NCI-H1092 treated with DMSO at 0.1 percent for 48 hours (cell line): ENCODE measurements around the gene GPC2.
"Not testable (repeated sequence)": the region's sequence is repeated elsewhere in the genome, so short reads cannot be mapped to it uniquely, and the experiment has no call there.

Experiments used
- DNase-seq: peaks from one replicate; lab custom pipeline; 2025; lab: John Stamatoyannopoulos, UW

The GPC2 gene, protein sequence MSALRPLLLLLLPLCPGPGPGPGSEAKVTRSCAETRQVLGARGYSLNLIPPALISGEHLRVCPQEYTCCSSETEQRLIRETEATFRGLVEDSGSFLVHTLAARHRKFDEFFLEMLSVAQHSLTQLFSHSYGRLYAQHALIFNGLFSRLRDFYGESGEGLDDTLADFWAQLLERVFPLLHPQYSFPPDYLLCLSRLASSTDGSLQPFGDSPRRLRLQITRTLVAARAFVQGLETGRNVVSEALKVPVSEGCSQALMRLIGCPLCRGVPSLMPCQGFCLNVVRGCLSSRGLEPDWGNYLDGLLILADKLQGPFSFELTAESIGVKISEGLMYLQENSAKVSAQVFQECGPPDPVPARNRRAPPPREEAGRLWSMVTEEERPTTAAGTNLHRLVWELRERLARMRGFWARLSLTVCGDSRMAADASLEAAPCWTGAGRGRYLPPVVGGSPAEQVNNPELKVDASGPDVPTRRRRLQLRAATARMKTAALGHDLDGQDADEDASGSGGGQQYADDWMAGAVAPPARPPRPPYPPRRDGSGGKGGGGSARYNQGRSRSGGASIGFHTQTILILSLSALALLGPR

DNA sequence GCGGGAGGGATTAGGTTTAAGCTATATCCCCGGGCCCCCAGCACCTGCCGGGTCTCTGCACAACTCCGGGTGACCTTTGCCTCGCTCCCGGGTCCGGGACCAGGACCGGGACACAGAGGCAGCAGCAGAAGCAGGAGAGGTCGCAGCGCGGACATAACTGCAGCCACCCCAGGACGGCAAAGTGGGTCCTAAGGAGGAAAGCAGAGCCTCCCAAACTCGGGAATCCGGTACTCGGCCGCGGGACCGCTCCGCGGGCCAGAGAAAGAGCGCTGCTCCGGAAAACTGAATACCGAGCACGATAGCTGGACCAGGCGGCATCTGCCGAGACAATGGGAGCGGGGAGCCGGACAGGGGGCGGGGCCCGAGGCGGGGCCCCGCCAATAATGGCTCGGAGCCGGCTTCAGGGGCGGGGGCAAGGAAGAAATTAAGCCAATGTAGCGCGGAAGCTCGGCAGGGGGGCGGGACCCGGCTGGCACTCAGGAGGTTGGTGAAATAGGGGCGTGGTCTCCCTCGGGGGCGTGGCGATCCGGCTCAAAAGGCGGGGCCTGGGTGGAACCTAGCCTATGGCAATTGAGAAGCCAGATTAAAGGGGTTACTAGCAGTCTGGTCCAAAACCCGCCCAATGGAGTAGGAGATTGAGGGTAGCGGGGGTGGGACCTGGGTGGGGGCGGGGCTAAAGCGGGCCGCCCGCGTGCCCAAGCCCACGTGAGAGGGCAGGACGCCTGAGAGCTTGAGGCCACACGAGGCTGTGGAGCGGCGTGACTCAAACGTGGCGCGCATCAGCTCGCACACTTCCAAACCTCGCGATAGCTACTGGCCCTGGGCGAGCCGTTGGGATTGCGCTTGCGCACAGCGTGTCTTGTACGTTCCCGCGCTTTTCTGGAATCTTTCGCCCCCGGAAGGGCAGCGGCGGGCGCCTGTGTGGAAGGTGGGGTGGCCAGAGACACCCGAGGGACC is at the start of gene GPC2, which contains the start of gene STAG3:
Gene GPC2 (minus strand): TSS at position 337 of the 957 bp plus-strand sequence. CDS start 182 bp downstream, at position 155.
Gene STAG3 (plus strand): TSS at position 874 of the 957 bp plus-strand sequence. CDS start 2,639 bp downstream, outside the sequence.
- DNase-seq = peak; percentile 98

DNA sequence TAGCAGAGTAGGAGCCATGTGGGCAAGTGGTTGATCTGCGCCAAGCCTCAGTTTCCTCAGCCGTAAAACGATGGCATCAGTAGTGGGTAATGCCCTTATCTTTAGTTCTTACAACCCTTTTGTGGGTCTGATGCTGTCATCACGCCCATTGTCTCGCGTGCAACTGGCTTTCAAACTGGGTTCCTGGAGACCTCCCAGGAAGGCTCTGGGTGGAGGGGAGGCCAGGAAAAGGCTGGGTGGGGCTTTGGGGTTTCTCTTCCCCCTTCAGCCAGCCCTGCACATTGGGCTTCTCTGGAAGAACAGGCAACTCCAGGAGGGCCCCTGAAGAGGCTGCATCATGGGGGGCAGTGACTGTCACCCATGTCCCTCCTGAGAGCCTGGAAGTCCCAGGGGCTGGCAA is 47.7 kb upstream of the GPC2 start:
- DNase-seq = not testable (repeated sequence)

DNA sequence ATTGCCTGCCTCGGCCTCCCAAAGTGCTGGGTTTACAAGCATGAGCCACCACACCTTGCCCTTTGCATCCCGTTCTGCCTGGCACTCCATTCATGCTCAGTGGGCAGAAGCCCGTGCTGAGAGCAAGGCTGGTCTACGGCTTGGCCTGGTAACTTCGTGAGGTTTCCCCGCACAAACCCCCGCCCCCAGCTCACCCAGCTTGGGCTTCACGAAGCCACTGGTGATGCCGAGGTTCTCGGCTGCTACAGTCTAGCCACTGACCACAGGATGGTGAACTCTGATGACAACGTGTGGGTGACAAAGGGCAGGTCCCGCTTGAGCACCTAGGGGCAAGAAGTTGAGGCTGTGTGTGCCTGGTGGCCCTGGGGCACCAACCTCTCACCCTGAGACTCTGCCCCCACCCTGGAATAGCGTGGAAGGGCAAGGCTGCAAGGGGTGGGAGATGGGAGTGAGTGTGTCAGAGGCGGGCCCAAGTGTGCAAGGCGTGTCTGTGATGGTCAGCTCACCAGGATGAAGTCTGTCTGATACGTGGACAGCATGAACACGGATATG is 46.3 kb upstream of the GPC2 start:
- DNase-seq = not testable (repeated sequence)

DNA sequence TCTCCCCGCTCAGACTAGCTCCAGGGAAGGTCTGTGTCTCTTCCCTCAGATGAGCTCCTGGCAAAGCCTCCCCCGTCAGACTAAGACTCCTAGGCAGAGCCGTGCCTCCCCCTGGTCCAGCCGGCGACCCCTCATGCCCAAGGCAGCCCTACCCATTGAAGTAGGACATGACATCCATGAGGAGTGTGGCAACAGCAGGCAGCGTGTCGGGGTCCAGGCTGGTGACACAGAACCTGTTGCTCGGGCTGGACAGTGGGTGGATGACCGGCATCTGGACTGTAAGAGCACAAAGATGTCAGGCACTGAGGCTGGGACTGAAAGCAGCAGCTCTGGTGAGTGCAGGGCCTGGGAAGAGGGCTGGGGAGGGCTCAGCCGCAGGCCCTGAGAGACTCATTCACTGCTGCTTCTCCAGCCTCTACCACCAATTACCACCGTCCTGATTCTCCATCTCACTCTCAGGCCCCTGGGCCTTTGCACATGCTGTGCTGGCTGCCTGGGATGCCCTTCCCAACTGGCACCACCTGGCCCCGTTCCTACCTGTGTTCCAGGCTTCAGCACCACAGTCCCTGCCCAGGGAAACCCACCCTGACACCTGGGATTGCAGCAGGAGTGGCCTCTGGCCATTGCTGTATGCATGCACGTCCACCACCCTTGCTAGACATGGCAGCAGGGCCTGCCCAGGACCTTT is 45.4 kb upstream of the GPC2 start:
- DNase-seq = no peak

DNA sequence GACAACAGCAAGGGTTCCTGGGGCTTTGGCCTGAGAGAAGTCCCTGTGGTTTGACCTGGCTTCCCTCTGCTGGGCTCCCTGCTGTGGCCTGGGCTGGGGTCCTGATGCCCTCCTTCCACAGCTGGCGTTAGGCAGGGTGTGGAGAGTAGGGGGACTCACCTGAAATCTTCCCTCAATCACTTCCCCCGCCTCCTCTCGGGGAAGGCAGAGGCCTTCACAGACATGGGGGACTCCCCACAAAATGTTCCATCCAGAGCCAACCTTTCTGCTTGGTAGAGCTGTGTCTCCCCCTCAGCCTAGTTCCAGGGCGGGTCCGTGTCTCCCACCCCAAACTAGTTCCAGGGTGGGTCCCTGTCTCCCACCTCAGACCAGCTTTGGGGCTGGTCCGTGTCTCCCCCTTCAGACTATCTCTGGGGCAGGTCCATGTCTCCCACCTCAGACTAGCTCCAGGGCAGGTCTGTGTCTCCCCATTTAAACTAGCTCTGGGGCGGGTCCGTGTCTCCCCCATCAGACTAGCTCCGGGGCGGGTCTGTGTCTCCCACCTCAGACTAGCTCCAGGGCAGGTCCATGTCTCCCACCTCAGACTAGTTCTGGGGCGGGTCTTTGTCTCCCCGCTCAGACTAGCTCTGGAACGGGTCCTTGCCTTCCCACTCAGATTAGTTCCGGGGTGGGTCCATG is 44.7 kb upstream of the GPC2 start:
- DNase-seq = no peak

DNA sequence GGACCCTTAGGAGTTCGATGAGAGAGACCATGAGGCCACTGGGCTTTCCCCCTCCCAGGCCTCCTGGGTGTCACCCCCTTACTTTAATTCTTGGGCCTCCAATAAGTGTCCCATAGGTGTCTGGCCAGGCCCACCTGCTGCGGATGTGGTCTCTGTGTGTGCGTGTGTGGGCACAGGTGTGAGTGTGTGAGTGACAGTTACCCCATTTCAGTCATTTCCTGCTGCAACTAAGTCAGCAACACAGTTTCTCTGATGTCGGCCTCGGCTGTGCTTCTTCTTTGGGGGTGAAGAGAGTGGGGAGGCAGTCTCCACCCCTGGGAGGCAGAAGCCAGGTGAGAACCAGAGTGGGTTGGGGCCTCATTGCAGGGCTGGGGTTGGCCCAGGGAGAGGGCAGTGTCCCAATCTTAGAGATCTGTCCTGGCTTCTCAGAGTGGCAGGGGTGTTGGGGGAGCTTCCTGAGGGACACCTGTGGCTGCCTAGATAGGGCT is 44.1 kb upstream of the GPC2 start:
- DNase-seq = no peak

DNA sequence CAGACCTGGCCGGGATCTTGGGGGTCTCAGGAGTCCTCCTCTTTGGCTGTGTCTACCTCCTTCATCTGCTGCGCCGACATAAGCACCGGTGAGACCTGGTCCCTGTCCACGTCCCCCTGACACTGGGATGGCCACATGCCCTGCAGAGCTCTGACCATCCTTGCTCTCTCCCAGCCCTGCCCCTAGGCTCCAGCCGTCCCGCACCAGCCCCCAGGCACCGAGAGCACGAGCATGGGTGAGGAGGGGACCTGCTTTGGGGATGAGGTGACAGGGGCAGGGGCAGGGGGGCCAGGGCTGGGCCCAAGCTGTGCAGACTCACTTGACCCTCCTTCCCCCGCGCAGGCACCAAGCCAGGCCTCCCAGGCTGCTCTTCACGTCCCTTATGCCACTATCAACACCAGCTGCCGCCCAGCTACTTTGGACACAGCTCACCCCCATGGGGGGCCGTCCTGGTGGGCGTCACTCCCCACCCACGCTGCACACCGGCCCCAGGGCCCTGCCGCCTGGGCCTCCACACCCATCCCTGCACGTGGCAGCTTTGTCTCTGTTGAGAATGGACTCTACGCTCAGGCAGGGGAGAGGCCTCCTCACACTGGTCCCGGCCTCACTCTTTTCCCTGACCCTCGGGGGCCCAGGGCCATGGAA is 43.5 kb upstream of the GPC2 start:
- no peak for DNase-seq

DNA sequence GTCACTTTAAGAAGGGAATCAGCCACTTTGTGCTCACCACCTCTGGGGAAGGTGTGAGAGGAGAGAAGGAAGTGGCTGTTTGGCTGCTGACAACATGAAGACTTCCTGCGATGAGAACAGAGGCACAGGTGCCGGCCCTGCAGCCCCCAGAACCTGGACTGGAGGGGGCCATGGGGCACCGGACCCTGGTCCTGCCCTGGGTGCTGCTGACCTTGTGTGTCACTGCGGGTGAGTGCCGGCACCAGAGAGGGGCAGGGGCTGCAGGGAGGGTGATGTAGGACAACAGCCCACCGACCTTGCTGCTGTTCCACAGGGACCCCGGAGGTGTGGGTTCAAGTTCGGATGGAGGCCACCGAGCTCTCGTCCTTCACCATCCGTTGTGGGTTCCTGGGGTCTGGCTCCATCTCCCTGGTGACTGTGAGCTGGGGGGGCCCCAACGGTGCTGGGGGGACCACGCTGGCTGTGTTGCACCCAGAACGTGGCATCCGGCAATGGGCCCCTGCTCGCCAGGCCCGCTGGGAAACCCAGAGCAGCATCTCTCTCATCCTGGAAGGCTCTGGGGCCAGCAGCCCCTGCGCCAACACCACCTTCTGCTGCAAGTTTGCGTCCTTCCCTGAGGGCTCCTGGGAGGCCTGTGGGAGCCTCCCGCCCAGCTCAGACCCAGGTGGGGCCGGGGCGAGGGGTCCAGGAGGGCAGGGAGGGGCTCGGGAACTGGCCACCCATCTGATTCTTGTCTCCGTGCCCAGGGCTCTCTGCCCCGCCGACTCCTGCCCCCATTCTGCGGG is 42.8 kb upstream of the GPC2 start, which contains the start of gene PVRIG:
Gene PVRIG (plus strand): TSS at position 149 of the 785 bp plus-strand sequence. CDS start 22 bp downstream, at position 171.
- not testable (repeated sequence) for DNase-seq

DNA sequence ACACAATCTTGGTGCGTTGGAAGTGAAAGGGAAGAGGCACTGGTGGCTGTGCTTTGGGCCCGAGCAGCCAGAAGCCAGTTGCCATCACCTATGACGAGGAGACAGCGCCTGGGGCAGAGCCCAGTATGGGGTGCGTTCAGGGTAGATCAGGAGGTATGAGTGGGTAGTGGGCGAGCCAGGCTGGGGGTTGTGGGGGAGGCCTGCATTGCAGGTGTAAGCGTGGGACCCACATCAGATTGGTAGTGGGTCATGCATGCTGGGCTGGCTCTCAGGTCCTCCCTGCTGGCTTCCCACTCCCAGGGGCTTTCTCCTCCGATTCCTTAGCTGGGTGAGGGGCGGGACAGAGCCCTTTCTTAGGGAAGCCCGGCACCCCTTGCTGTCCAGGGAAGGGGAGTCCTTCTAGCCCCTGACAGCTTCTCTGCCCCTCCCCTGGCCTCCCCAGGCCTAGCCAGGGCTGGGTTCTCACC is 42.1 kb upstream of the GPC2 start:
- DNase-seq = no peak

DNA sequence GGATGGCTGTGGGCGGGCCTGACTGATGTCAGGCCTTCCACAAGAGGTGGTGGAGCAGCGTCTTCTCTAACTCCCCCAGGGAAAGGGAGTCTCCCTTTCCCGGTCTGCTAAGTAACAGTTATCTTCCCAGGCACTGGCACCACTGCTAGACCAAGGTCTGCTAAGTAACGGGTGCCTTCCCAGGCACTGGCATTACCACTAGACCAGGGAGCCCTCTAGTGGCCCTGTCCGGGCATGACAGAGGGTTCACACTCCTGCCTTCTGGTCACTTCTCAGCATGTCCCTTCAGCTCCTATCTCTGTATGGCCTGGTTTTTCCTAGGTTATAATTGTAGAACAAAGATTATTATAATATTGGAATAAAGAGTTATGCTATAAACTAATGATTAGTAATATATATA is 40.8 kb upstream of the GPC2 start:
- peak; percentile 67 for DNase-seq

DNA sequence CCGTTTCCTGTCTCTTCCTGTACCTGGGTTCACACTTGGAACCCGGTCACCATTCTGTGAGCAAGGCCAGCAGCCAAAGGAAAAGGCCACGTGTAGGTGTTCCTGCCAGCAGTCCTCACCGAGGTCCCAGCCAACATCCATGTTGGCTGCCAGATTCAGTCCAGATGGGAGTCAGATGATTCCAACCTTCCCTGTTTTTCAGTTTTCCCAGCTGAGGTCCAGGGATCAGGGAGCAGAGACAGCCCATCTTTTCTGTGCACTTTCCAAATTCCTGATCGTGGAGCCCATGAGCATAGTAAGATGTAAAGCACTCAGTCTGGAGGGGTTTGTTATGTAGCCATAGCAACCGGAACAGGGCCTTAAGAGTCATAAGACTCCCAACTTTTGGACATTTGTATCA is 38.7 kb upstream of the GPC2 start:
- no peak for DNase-seq

DNA sequence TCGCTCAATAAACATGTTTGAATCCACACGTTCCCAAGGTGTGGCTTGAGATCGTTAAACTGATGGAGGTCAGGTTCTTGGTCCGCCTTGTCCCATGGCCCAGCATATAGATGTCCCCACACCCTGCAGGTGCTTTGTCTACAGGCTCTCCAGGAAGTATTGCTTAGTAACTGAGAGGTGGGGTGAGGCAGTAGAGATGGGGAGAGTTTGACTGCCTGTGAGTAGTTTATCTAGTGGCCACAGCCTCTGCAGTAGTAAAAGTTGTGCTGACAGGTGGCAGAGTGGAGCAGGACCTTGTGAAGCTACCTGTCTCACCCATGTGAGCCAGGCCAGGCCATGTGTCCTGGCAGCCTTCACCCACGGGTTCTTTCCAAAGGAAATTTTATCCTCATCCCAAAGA is 37.2 kb upstream of the GPC2 start:
- DNase-seq = not testable (repeated sequence)

DNA sequence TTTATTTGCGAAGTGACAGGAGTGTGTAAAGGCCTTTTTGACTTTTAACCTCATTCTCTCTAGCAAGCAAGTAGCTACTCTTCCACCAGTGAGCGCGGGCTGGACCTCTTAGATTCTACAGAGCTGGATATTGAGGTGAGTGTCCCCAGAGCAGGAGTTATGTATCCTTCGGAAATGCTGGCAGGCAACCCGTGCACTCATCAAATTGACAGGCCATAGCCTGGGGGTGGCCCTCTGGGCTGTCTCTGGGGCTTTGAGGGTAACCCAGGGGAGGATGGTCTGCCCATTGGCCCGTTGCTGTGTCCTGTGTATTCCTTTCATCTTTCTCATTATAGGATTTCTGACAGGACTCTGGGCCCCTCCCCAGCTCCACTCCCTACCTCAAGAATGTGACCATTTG is 36.5 kb upstream of the GPC2 start:
- DNase-seq = no peak

DNA sequence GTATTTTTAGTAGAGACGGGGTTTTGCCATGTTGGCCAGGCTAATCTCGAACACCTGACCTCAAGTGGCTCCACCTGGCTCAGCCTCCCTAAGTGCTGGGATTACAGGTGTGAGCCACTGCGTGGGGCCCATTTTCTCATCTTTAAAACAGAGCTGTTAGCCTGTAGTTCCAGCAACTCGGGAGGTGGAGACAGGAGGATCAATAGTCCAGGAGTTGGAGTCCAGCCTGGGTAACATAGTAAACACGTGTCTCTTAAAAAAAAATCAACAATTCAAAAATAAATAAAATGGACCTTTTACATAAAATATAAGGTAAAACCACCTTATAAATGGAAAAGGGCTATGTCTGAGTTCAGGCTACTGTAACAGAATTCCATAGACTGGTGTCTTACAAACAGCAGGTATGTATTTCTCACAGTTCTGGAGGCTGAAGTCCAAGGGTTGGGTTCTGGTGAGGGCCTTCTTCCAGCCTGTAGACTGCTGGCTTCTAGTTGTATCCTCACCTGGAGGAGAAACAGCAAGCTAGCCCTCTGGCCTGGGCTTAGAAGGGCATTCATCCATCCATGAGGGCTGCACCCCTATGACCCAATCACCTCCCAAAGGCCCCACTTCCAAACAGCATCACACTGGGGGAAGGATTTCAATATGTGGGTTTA is 35.6 kb upstream of the GPC2 start:
- no peak for DNase-seq

DNA sequence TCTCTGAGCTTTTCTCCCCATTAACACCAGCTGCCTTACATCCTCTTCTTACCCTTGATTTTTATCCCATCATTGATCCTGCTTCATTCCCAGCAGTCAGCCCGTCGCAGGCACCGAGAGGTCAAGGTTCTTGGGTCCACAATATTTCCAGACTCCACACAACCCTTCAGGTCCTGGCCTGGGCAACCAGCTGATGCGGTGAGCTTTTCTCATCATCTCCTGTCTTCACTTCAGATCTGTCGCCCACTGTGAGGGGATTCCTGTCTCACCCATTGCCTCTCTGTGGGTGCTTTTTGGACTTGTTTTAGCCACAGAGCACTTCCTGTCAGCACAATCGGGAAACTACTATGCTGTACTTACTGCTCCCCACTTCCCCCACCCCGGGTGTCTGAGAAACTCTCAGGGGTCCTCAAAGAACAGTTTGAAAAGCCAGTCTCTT is 34.2 kb upstream of the GPC2 start:
- DNase-seq = no peak

DNA sequence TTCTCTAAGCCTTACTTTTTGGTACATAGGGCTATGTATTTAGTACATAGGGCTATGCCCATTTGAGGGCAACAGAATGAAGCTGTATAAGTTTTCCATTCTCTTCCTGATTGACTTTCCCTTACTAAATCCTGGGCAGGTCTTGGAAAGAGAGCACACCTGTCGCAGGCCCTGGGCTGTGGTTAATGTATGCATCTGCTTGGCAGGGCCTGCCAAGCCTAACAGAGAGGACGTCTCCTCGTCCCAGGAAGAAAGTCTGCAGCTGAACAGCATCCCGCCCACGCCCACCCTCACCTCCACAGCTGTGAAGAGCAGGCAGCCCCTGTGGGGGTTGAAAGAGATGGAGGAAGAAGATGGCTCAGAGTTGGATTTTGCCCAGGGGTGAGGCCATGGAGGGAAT is 33.6 kb upstream of the GPC2 start:
- no peak for DNase-seq

DNA sequence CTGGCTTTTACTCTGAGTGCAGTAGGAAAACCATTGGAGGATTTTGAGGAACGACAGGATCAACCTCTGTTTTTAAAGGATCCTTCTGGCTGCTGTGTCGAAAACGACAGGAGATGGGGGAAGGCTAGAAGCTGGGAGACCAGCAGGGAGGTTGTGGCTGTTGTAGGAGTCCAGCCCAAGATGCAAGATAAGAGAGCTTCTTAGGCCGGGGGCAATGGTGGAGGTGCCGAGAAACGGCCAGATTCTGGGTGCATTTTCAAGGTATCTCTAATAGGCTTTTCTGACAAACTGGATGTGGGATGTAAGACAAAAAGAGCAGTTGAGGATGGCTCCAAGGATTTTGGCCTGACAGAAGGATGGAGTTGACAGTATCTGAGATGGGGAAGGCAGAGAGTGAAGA is 32.3 kb upstream of the GPC2 start:
- DNase-seq = no peak

DNA sequence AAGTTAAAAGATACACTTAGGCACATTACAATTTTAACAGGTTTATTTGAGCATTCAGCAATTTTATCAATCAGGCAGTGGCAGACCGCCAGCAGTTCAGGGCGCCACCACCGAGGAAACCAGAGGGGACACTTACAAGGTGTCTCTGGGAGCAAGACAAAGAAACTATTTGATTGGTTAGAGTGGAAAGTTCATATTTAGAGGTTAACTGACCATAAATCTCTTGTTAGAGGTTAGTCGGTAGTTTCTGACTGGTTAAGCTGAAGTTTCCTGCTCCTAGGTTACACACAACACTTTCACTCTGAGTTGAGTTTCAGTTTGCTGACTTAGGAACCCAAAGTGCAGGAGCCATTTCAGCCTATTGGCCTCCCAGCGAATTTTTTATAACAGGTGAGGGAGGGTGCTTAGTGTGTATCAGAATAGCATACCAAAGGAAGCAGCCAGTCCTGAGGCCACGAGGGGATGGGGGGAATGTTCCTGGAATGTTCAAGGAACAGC is 31.8 kb upstream of the GPC2 start:
- no peak for DNase-seq
